Central memory CD4-positive, alpha-beta T cell (primary cell): Measurements from ENCODE around the gene NLRP14.

Source experiments
- DNase-seq: peaks from one replicate; pipeline ENCODE4 v3.0.0; 2022
- total RNA-seq, 3 experiments: gene quantifications; one replicate each; lab custom pipeline; 2026; lab: John Stamatoyannopoulos, UW

Gene NLRP14, protein sequence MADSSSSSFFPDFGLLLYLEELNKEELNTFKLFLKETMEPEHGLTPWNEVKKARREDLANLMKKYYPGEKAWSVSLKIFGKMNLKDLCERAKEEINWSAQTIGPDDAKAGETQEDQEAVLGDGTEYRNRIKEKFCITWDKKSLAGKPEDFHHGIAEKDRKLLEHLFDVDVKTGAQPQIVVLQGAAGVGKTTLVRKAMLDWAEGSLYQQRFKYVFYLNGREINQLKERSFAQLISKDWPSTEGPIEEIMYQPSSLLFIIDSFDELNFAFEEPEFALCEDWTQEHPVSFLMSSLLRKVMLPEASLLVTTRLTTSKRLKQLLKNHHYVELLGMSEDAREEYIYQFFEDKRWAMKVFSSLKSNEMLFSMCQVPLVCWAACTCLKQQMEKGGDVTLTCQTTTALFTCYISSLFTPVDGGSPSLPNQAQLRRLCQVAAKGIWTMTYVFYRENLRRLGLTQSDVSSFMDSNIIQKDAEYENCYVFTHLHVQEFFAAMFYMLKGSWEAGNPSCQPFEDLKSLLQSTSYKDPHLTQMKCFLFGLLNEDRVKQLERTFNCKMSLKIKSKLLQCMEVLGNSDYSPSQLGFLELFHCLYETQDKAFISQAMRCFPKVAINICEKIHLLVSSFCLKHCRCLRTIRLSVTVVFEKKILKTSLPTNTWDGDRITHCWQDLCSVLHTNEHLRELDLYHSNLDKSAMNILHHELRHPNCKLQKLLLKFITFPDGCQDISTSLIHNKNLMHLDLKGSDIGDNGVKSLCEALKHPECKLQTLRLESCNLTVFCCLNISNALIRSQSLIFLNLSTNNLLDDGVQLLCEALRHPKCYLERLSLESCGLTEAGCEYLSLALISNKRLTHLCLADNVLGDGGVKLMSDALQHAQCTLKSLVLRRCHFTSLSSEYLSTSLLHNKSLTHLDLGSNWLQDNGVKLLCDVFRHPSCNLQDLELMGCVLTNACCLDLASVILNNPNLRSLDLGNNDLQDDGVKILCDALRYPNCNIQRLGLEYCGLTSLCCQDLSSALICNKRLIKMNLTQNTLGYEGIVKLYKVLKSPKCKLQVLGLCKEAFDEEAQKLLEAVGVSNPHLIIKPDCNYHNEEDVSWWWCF
- 0 reads per million in 3 experiments for total RNA-seq

DNA sequence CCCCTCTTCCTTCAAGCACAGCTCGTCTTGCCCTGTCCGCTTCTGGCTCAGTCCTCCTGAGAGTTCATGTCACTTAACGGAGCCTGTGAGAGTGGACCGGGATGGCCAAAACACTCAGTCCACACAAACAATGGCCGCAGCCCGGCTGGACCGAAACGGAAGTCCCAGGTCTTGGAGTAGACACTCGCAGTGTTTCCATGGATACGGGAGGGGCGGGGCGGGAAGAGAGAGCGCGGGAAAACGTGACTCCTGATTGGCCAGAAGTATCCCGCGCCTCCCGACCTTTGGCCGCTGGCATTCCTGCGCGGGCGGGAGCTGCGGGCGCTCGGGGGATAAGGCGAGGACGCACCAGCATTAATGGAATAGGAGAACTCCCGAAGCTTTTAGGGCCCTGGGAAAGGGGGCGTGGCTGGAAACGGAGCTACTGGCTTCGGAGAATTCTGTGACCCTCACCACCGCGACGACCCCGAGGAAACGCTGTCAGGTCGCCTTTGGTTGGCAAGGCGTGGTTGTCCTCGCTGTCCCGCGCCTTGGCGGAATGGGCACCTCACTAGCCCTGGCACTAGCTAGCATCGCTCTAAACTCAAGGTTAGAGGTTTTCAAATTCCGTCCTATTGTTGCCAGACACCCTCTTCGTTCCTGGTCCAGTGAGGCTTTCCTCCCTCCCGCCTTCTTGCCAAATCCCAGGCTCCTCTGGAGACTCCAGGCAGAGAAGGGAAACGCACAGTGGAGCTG, at the start of gene NLRP14, which contains the start of gene ZNF214:
TSS of gene NLRP14 (plus strand) at position 297 of the 735 bp plus-strand sequence. CDS start 18,108 bp downstream, outside the sequence.
TSS of gene ZNF214 (minus strand) at position 164 of the 735 bp plus-strand sequence. CDS start 17,511 bp downstream, outside the sequence.
- no peak for DNase-seq

DNA sequence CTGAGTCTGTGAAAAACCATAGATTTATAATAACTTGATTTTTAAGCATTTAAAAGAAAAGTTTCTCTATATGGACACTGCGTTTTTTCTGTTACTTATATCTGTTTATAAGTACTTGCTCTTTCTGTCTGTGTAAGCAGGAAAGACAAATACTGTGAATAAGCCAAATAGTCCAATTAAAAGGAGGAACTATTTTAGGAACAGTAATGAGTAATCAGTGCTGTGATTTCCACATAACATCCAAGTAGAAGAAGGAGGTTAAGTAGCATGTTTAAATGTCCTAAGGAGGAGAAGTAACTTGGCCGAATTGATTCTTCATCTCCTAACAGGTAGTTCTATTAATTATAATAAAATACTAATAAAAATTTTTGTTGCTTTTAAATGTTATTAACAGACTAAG, 40.9 kb upstream of the NLRP14 start:
- no peak for DNase-seq

DNA sequence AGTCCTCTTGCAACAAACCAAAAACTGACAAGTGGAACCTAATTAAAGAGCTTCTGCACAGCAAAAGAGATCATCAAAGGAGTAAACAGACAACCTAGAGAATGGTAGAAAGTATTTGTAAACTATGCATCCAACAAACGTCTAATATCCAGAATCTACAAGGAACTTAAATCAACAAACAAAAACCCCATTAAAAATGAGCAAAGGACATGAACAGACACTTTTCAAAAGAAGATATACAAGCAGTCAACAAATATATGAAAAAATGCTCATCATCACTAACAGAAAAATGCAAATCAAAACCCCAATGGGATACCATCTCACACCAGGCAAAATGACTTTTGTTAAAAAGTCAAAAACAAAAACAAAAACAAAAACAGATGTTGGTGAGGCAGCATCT, 33.8 kb upstream of the NLRP14 start:
- no peak for DNase-seq

DNA sequence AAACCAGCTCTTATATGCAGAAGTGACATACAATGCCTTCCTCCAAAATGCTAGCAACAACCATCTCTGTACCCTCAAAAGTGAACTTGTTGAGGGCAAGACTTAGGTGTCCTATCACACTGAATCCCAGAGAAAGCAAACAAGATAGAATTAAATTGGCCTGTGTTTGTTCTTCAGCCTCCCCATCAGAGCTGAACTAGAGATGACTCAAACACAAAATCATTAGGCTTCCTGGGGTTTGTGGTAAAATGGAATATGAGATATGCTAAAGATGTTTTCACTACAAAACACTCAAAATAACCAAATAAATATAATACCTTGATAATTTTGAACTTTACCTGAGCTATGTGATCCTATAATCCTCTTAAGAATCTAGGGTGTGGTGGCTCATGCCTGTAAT, 31.8 kb upstream of the NLRP14 start:
- no peak for DNase-seq

DNA sequence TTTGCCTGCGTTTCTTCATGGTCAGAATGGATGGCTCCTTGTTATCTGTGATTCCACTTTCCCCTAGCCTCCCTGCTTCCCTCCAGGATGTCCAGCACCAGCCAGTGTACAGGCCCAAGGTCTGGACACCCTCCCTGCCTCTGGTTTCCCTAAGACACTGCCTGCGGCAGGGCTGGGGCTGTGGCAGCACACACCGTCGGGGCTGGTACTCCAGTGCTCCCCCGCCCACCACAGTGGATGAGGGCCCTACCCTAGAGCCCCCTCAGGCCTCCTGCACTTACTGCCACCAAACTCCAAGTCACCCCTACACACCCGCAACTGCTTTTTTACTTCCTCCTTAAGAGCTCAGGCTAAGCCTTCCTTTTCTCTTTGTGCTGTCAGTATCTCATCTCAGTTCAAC, 29.1 kb upstream of the NLRP14 start:
- DNase-seq = no peak

DNA sequence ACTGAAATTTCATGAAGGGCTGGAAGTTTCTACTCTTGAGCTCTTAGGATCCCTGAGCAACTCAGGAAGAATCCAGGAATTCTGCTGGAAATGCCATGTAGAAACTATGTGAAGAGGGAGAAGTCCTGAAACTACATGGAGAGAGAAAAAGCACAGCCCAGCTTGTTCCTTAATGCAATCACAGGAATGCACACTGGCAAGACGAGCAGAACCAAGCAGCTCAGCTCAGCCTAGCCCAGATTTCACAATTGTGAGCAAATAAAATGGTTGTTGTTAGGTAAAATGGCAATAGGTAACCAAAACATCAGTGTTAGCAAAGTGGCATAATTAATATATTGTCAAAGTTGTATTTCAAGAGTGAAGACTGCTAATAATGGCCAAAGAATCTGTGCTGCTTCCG, 28.3 kb upstream of the NLRP14 start:
- no peak for DNase-seq

DNA sequence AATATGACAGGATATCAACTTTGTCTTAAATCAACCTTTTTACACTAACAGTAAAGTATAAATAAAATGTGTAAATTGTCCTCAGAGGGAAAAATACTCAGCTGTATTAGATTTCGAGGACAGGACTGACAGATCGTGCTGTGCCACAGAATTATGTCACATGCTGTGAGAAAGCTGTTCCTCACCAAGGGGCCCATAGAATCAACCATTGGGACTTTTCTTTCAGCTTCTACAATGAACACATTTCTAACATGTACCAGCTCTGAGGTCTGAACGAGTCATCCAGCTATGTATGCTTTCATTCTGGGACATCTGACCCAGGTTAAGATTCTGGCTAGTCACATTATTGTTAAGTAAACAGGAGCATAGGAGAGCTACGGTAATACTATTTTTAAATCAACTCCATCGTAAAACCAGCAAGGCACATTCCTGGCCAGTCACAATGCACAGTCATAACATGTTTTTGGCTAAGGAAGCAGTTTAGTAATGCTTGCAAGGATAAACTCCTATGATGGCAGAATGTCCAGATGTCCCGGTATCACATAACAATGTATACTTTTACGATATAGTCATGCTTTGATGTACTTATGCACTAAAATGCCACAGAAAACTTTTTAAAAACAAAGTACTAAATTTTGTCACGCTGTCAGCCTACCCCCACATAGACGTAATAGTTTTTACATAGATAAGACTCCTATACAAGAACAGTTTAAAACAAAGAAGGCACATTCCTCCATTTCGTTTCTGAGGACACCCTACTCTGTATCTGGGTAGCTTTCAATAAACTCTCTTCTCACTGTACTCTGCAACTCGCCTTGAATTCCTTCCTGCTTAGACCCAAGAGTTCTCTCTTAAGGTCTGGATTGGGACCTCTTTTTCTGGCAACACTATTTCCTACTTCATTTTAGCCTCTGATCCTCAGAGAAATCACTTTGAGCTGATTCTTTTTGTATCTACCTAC, 27.5 kb upstream of the NLRP14 start:
- no peak for DNase-seq

DNA sequence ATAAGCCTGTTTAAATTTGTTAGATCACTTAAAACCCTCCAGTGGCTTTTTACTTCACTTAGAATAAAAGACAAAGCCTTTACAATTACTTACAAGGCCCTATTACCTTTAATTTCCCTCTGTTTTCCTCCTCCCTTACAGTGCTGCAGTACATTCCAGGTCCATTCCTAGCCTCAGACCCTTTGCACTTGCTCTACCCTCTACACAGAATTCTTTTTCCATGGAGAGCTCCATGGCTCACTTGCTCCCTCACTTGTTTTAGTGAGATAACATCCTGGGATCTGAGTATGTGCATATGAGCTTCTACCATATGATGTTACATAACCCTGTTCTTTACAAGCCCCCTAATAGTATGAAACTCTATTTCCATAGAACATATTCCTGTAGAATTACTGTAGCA, 24.6 kb upstream of the NLRP14 start:
- DNase-seq = no peak

DNA sequence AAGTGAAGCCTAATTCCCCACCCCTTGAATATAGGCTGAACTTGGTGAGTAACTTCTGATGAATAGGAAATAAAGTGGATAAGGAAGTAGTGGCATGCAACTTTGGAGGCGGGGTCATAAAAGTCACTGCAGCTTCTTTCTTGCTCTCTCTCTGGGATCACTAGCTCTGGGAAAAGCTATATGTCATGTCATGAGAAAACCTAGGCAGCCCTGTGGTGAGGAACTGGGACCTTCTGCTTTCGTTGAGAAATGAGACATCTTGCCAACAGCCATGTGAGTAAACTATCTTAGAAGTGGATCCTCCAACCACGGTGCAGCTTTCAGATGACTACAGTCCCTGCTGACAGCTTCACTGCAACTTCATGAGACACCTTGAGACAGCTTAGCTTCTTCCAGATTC, 15.8 kb upstream of the NLRP14 start:
- DNase-seq = no peak

DNA sequence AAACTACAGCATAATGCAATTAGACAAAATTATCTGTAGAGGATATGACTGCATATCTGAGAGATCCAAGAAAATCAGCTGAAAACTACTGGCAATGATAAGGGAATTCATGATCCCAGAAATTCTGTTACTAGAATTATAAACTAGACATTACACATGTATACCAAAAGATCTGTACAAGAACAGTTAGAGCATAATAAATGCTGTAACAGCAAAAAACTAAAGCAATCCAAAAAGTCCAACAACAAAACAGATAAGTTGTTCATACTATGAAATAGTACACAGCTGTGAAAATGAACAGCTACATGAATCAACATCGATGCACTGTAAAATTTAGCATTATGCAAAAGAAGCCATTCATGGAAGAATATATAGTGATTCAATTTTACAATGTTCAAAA, 6.2 kb upstream of the NLRP14 start:
- DNase-seq = no peak

DNA sequence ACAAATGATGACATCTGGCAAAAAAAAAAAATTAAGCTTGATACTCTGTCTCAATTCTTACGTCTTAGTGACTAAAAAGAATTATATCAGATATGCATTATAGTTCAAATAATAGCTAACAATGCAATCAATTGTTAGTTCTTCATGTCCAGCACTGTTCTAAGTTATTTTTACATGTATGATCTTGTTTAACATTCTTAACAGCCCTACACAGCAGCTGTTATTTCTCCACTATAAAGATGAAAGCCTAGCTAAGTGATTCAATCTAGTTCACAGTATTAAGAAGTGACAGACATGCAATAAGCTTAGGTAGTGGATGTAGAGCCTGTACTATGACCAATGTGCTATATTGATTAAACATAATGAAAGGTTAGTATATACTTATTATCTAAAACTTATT, 4.3 kb upstream of the NLRP14 start:
- no peak for DNase-seq

DNA sequence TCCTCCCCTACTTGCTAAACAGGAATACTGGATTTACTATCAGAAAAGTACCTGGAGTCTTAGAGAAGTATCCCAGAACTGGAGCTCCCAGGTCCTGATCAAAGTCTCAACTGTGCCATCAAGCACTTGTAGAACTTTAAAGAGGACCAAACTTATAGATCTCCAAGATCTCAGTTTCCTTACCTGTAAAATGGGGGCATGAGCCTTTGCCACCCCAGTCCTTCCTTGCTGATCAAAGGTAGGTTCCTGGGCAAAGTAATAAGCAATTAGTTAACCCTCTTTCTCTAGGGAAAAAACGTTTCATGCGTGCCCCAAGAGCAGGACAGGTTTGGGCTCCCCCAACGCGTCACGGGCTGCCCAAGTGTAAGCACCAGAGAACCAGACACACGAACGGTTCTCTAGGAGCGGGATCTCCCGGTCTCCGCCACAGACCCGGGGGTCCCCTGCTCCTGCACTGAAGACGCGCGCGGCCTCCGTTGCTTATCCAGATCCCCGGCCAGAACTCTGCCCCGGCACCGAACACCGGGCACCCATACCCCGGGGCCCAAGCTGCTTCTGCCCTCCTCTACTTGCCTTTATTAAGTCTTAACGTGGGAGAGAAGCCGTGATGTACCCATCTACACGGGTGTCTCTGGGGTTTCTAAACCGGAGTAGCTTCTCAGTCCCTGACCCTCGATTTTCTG, 638 bp upstream of the NLRP14 start:
- no peak for DNase-seq

DNA sequence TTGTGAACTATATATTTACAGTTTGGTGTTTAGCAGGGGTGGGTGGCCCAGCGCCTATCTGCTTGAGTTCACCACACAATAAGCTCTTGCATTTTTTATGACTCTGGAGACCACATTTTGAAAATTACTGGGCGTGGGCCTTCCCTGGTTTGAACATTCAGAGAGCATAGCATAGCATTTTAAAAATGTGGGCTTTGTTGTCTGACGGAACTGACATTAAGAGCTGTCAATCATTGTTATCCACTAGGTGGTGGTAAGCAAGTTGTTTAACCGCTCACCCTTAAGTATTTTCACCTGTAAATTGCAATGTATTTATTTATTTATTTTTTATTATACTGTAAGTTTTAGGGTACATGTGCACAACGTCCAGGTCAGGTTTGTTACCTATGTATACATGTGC, 1.0 kb downstream of the NLRP14 start:
- no peak for DNase-seq

DNA sequence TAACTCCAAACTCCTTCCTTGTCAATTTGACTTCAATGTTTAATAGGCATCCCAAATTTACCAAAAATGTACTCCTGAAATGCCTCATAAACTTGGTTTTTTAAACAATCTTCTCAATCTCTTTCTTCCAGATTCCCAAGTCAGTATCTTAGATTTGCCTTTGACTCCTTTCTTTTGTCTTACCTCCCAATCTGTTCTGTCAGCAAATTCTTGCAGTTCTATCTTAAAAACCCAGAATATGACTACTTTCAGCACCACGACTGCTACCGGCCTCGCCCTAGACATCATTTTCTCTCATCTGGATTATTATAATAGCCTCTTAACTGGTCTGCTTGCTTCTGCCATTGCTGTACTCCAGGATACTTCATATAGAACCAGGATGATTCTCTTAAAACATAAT, 7.9 kb downstream of the NLRP14 start:
- no peak for DNase-seq

DNA sequence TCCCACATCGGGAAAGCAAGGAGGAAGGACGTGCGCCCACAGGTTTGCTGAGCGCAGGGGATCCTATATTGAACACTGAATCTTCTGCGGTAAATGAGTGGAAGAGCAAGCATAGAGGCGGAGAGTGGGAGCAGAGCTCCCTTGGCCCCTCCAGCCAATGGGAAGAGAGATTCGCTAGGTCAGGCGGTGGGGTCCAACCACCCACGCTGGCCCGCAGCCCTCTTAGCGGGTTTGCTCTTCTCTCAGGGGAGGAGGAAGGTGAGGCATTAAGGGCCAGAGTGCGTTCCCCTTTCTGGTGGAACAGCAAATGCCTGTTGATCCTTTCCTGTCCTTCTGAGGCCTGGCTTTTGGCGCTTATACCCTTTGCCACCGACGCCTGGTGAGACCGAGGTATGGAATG, 10.6 kb downstream of the NLRP14 start:
- no peak for DNase-seq

DNA sequence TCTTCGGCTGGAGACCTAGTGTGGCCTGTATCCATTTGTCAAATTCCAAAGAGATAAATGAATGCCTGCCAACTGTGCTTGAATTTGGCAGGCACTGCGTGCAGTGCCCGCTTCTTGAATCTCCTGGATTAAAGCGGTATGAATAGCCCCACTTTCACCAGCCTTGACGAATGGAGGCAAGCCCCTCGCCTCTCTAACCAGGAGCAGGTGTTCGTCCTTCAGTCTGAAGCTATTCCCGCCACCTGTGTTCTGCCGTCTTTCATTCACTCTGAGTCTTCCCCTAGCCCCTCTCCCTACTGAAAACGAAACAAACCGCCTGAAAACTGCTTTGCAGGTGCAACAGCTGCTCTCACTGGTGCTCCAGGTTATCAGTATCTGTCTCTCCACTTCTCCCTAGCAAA, 11.2 kb downstream of the NLRP14 start:
- DNase-seq = no peak

DNA sequence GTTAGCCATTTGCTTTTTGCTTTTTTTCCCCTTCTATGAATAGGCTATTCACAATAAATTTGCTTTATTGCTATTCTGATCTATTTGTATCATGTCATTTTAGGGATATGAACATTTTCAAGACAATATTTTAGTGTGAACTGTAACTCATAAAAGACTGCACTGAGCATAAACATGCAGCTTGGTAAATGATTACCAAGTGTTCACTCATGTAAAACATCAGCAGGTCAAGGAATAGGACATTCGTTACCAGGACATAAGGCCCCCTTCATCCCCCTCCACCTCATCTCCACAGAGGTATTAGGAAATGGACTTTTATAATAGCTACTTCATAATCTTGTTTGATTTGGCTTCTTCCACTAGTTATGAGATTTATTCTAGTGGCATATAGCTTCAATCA, 12.4 kb downstream of the NLRP14 start:
- DNase-seq = no peak

DNA sequence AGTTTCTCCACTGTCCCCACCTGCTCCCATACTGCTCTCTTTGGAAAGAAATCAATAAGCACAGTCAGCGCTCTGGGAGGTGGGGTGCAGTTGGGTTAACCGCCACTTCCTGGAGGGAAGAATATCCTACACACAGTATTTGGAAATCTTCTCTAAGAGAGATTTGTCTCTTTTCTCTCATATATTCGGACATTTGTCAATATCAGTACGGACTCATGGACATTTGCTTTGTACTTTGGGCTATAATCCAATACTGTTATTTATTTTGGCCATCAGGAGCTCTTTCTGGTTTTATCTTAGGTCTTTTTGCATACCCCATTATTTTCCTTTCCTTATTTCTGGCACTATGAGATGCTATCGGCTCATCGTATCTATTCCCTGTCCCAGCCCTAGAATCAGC, 13.7 kb downstream of the NLRP14 start:
- DNase-seq = no peak

DNA sequence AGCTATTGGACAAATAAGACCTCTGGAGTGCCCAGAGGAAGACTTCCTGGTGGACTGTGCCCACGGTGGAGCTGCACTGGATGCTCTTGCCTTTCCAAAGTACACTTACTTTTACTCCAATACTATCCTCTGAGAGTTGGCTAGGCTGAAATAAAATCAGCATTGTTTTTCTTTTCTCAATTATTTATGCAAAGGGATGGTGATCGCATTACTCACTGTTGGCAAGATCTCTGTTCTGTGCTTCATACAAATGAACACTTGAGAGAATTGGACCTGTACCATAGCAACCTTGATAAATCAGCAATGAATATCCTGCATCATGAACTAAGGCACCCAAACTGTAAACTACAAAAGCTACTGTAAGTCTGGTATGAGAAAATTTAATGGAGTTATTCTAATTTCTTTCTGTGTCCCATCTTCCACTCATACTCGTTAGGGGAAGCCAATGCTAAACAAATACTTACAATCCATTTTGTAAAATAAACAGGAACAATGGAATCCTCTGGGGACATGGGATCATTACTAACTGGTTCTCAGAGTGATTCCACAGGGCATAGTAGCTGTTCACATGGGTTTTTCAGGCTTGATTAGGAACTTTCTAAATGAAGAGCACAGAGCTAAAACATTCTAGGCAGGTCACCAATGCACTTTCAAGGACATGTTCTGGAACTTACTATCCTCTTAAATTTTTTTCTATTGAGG, 26.3 kb downstream of the NLRP14 start:
- no peak for DNase-seq

DNA sequence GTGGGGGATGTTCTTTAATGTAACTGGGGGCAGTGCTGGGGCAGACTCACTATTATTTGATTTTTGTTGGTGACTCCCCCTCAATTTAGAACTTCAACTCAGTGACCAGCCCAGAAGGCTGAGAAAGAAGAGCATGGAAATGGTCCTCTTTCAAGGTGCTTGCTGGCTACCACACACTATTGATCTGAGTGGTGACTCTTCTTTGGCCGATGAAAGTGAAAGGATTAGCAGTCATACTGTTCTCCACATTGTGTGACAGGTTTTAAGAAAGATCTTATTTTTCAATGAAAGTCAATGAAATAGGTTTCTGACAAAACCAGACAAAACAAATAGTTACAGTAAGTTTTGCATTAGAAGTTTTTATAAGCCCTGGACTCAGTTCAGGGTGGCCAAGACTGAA, 29.9 kb downstream of the NLRP14 start:
- DNase-seq = no peak
